Effector memory CD4-positive, alpha-beta T cell (primary cell): ENCODE results near the gene MSANTD2.

ENCODE experiments used
- DNase-seq, 3 donors: peaks; one replicate each; pipeline ENCODE4 v3.0.0-alpha.2; 2020
- H3K27ac ChIP-seq: 2 replicates; pipeline ENCODE4 v1.7.0; 2013; ENCODE audit warnings: mild to moderate bottlenecking, low read length, moderate library complexity; ENCODE audit not compliant: insufficient read depth, poor library complexity, severe bottlenecking
- H3K27me3 ChIP-seq: replicated peaks from 2 replicates; pipeline ENCODE4 v1.7.0; 2013; ENCODE audit warnings: mild to moderate bottlenecking, low read length; ENCODE audit not compliant: insufficient read depth, control insufficient read depth, poor library complexity, severe bottlenecking
- H3K36me3 ChIP-seq: 2 replicates; pipeline ENCODE4 v1.7.0; 2013; ENCODE audit warnings: mild to moderate bottlenecking, low read length, moderate library complexity; ENCODE audit not compliant: control insufficient read depth, insufficient read depth
- H3K4me1 ChIP-seq: 2 replicates; pipeline ENCODE4 v1.7.0; 2013; ENCODE audit warnings: low read length, mild to moderate bottlenecking; ENCODE audit not compliant: control insufficient read depth, insufficient read depth, poor library complexity, severe bottlenecking
- H3K4me3 ChIP-seq: 2 replicates; pipeline ENCODE4 v1.7.0; 2013; ENCODE audit warnings: low read length, low read depth, mild to moderate bottlenecking; ENCODE audit not compliant: insufficient read depth, poor library complexity, severe bottlenecking
- H3K9me3 ChIP-seq: 2 replicates; pipeline ENCODE4 v1.7.0; 2013; ENCODE audit warnings: mild to moderate bottlenecking, low read length, moderate library complexity; ENCODE audit not compliant: control insufficient read depth

Gene MSANTD2

DNA sequence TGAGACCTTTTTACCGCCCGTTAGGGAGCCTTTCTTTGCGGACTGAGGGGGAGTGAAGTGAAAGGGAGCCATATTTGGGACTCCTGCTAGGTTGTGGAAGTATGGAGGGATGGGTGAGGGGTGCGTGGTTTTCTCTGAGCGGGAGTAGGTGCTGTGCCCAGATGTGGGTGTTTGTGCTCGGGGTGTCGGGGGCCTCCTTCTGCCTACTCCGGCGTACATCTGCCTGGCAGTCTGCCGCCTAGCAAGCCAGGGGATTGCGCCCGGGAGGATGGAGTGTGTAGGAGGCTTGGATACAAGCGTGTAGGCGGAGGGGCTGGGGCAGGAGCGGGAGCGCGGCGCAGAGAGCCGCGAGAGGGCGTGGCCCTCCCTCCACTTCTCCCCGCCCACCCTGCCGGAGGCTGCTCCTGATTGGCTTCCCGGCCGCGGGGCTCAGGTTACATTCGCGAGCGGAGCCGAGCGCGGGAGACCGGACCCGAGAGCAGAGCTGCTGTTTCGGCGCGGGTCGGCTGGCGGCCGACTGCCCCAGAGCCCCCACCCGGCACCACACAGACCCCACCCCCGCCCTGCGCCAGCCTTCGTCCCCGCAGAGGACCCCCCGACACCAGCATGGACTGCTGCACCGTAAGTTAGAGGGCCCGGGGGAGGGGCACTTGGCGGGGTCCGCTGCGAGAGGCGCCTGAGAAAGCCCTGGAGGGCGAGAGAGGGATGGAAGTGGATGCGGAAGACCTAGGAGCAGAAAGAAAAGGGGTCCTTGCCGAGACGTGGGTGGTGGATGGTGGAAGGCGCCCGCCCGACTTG, 60.5 kb downstream of the MSANTD2 start, which contains the start of gene NRGN:
NRGN (plus strand) TSS at position 464 of the 798 bp plus-strand sequence; CDS start at position 607, 143 bp downstream.
- no peak within 1 kb of the TSS for H3K27ac ChIP-seq
- no peaks in the 10 kb centered on the region for H3K27me3 ChIP-seq
- no peaks in the 10 kb centered on the region for H3K36me3 ChIP-seq
- peak; percentile 65 to 76 (median 71) for DNase-seq
- peaks cover 10% of the 10 kb centered on the region for H3K4me1 ChIP-seq
- H3K9me3 ChIP-seq: no peaks in the 10 kb centered on the region
- peak within 1 kb of the TSS; percentile 69 for H3K4me3 ChIP-seq

DNA sequence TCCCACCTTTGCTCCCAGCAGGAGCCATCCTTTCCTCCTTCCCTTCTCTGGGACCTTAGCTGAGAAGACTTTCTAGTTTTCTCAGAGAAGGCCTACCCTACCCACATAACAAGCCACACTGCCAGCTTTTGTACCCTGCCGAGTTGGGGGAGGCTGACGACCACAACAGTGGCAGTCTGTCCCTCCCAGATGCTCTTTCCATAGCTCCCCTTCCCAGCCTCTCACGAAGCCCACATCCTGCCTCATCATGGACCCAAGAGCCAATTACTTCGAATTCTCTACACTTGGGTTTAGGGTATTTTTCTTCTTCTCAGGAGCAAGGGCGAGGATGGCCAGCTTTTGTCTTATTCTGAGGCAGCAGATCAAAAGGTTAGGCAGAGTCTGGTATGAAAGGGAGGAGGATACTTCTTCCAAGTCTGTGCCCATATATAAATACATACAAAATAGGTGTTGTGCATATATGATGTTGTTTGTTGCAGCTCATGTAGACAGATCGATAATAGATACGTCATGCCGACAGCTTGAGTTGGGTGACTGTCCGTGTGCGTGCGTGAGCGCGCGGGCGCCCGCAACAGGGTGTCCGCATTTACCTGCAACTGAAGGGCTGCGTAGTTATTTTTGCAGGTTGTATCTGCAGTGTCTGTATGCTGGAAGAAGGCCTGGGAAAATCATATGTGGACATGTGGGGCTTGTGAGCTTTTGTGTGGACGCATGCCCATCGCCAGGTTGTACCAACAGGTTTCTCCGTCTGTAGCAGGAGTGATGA, 61.3 kb downstream of the MSANTD2 start:
- Histone ChIP-seq H3K4me1 (peaks cover 10% of the 10 kb centered on the region), H3K36me3 (no peaks in the 10 kb centered on the region), H3K9me3 (no peaks in the 10 kb centered on the region), H3K4me3 (peak overlapping the region; percentile 69), H3K27ac (no peak overlapping the region), H3K27me3 (no peaks in the 10 kb centered on the region)
- no peak for DNase-seq

DNA sequence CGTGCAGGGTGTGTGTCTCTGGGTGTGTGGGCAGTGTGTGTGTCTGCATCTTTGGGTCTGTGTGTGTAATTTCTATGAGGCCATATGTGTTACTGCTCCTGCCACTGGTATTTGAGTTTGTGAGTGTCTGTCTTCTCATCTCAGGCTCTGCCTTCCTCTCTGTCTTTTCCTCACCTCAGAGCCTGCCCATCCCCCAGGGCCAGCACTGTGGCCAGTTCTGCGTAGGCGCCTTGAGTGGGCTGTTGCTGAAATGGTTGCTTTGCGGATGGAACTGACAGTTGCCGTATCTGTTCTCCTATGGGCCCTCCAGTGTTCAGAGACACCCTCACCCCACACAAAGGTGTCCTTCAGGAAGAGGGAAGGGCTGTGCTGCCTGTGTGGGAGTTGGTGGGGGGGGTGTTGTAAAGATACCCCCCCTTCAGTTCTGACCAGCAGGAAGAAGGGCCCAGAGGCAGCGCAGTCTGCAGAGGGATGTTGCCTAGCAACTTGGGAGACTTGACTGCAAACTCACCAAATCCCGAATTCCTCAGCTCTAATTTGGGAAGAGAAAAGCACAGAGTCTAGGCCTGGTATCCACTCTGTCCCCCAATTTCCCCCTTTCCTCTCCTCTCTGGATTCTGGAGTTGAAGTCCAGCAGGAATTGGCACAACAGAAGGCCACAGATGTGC, 62.4 kb downstream of the MSANTD2 start:
- no peaks in the 10 kb centered on the region for H3K27me3 ChIP-seq
- no peaks in the 10 kb centered on the region for H3K9me3 ChIP-seq
- no peaks in the 10 kb centered on the region for H3K36me3 ChIP-seq
- no peak overlapping the region for H3K27ac ChIP-seq
- H3K4me1 ChIP-seq: peaks cover 10% of the 10 kb centered on the region
- no peak for DNase-seq
- no peak overlapping the region for H3K4me3 ChIP-seq

DNA sequence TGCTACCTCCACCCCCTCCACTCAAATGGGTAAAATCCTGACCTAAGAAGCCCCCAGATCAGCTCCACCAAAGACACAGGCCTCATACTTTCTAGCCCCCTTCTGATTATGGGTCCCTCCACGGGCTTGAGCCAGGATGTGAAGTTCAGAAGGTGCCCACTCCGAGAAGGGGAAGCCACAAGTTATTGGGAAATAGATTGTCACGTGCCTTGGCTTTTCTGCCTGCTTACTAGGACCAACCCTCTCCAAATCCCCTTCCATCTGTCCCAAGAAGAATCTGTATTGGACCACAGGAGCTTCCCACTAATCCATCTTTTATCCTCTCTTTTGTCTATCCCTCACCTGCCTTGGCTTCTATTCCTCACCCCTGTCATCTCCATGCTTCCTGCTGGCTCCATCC, 63.5 kb downstream of the MSANTD2 start:
- Histone ChIP-seq H3K27me3 (no peaks in the 10 kb centered on the region), H3K4me1 (peaks cover 10% of the 10 kb centered on the region), H3K27ac (no peak overlapping the region), H3K9me3 (no peaks in the 10 kb centered on the region), H3K4me3 (no peak overlapping the region), H3K36me3 (no peaks in the 10 kb centered on the region)
- DNase-seq: no peak

DNA sequence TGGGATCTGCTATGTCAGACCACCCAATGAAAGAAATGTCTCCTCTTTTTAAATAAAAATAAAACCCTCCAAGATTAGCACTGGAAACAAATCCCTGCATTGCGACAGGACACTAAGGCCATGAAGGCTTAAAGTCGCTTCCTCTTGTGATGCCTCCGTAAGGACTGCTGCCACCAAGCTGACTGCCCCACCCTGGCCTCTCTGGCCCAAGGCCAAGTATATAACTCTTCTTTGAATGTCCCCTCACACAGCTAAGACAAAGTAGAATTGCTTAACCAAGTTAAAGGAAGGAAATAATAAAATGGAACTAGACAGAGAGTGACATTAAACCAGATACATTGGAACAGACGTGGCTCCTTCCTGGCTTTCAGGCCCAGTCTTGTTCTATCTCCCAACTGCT, 68.0 kb downstream of the MSANTD2 start:
- Histone ChIP-seq H3K36me3 (no peaks in the 10 kb centered on the region), H3K27me3 (no peaks in the 10 kb centered on the region), H3K4me3 (no peak overlapping the region), H3K4me1 (no peaks in the 10 kb centered on the region), H3K27ac (no peak overlapping the region), H3K9me3 (no peaks in the 10 kb centered on the region)
- no peak for DNase-seq

DNA sequence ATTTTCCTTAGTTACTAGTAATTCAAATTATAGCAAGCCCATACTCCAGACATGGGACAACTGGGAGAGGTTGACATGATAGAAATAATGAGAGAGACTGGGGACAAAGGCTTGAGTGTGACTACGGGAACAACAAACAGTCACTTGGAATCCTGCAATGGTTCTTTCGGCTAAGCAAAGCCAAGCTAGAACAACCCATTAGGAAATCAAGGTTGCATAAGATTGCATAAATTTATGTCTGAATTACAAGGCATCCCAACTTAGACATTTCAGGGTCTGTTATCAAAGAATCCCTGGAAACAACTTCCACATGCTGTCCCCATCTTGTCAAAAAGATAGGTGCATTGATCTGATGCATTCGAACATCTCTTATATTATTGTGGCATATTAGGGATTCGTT, 70.6 kb downstream of the MSANTD2 start:
- Histone ChIP-seq H3K4me3 (no peak overlapping the region), H3K9me3 (no peaks in the 10 kb centered on the region), H3K36me3 (no peaks in the 10 kb centered on the region), H3K27me3 (no peaks in the 10 kb centered on the region), H3K27ac (no peak overlapping the region), H3K4me1 (no peaks in the 10 kb centered on the region)
- DNase-seq: no peak

DNA sequence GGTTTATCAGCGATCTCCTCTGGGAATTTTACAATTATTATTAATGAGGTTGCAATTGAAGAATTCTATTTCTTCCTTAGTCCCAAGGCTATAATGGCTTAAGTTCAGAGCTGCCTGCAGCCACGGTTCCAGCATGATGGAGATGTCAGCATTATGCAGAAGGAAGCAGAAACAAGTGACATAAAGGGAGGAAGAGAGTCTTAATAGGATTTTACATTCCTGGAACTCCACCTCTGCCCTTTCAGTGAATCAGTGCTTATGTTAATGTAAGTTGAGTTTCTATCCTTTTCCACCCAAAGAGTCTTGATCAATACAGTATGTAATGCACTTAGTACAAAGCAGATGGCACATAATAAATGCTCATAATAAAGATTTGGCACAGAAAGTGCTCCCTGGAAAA, 72.1 kb downstream of the MSANTD2 start:
- DNase-seq: no peak
- H3K4me1 ChIP-seq: no peaks in the 10 kb centered on the region
- no peak overlapping the region for H3K27ac ChIP-seq
- H3K27me3 ChIP-seq: no peaks in the 10 kb centered on the region
- no peak overlapping the region for H3K4me3 ChIP-seq
- no peaks in the 10 kb centered on the region for H3K9me3 ChIP-seq
- no peaks in the 10 kb centered on the region for H3K36me3 ChIP-seq

DNA sequence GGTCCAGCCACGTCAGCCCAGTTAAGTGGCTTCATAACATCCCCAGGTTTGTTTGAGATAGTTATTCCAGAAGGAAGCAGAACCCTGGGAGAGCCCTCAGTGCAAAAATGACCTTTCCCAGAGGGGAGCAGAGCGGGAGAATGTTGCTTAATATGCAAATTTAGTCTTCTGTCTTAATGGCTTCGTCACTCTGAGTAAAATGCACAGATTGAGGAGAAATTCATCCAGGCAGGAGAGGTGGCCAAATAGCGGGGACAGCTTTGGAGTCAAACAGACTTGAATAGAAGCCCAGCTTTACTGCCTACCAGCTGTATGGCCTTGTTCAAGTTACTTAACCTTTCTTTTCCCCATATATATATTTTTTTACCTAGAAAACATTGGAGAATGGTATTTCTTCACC, 72.7 kb downstream of the MSANTD2 start:
- Histone ChIP-seq H3K9me3 (no peaks in the 10 kb centered on the region), H3K36me3 (no peaks in the 10 kb centered on the region), H3K27ac (no peak overlapping the region), H3K4me3 (no peak overlapping the region), H3K27me3 (no peaks in the 10 kb centered on the region), H3K4me1 (no peaks in the 10 kb centered on the region)
- no peak for DNase-seq

DNA sequence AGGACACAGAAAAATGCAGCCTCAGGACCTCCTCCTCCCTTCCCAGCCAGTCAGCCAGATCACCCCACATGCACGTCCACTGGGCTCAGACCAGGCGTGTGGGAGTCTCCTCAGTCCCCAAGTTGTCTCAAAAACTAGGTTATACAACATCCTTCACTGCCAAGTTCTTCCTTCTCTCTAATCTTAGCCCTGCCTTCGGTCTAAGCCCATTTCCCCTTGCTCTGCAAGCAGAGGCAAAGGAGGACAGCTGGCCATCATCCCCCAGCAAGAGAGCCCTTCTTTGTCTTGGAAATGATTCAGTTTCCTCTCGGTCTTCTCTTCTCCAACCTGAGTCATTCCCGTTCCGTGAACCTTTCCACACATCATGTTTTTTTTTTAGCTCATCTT, 74.5 kb downstream of the MSANTD2 start:
- H3K4me1 ChIP-seq: no peaks in the 10 kb centered on the region
- H3K27me3 ChIP-seq: no peaks in the 10 kb centered on the region
- no peak overlapping the region for H3K4me3 ChIP-seq
- no peaks in the 10 kb centered on the region for H3K36me3 ChIP-seq
- no peaks in the 10 kb centered on the region for H3K9me3 ChIP-seq
- DNase-seq: no peak
- H3K27ac ChIP-seq: no peak overlapping the region
